HG02943 (cell line): ENCODE measurements around the gene PISD.

Experiments used
- ATAC-seq: cut with Tn5 transposase; IDR thresholded peaks from one replicate; pipeline ENCODE4 v1.9.1; 2021; ENCODE audit warnings: mild to moderate bottlenecking, low read depth, moderate library complexity; ENCODE audit not compliant: unreplicated experiment

PISD gene

GRCh38 chr22:31627223-31627731 lies 34.7 kb downstream of the PISD start:
- ATAC-seq: no peak

- no peak for ATAC-seq
Measured at GRCh38 chr22:31626427-31627150, 35.4 kb downstream of the PISD start.

- no peak for ATAC-seq
Measured at GRCh38 chr22:31625661-31626426, 36.2 kb downstream of the PISD start.

- no peak for ATAC-seq
Measured at GRCh38 chr22:31625257-31625640, 36.8 kb downstream of the PISD start.

GRCh38 chr22:31623592-31624304 lies 38.3 kb downstream of the PISD start:
- no peak for ATAC-seq

- no peak for ATAC-seq
Measured at GRCh38 chr22:31622980-31623379, 39.0 kb downstream of the PISD start.

- no peak for ATAC-seq
Measured at GRCh38 chr22:31621507-31622124, 40.4 kb downstream of the PISD start.

- ATAC-seq: no peak
Measured at GRCh38 chr22:31620756-31621480, 41.1 kb downstream of the PISD start.

- no peak for ATAC-seq
Measured at GRCh38 chr22:31619611-31620300, 42.3 kb downstream of the PISD start.

- ATAC-seq: no peak
Measured at GRCh38 chr22:31618471-31619176, 43.4 kb downstream of the PISD start.

GRCh38 chr22:31618057-31618456 lies 44.0 kb downstream of the PISD start:
- no peak for ATAC-seq

- no peak for ATAC-seq
Measured at GRCh38 chr22:31616315-31616980, 45.6 kb downstream of the PISD start.

GRCh38 chr22:31615940-31616314 lies 46.1 kb downstream of the PISD start:
- no peak for ATAC-seq

GRCh38 chr22:31615491-31615860 lies 46.5 kb downstream of the PISD start:
- ATAC-seq: no peak

GRCh38 chr22:31614781-31615490 lies 47.1 kb downstream of the PISD start:
- ATAC-seq: no peak

GRCh38 chr22:31613904-31614296 lies 48.1 kb downstream of the PISD start:
- ATAC-seq: no peak

GRCh38 chr22:31613286-31613903 lies 48.6 kb downstream of the PISD start:
- ATAC-seq: no peak
